WTC11 (cell line): ENCODE measurements around the gene PPP6C.
"Not testable (repeated sequence)": the region's sequence is repeated elsewhere in the genome, so short reads cannot be mapped to it uniquely, and the experiment has no call there.

Source experiments
- MAX ChIP-seq: sonication (generic); formaldehyde crosslinking; IDR thresholded peaks from 2 replicates; pipeline ENCODE4 v1.8.0; 2022; ENCODE audit warnings: mild to moderate bottlenecking, missing genetic modification reagents
- MYBL2 ChIP-seq: sonication (generic); formaldehyde crosslinking; IDR thresholded peaks from 2 replicates; pipeline ENCODE4 v1.8.1; 2023; ENCODE audit warnings: mild to moderate bottlenecking, moderate library complexity, missing genetic modification reagents
- NR2C2 ChIP-seq: sonication (generic); formaldehyde crosslinking; IDR thresholded peaks from 2 replicates; pipeline ENCODE4 v1.8.0; 2022; ENCODE audit warnings: mild to moderate bottlenecking, missing genetic modification reagents
- NR3C1 ChIP-seq: sonication (generic); formaldehyde crosslinking; conservative IDR thresholded peaks from 2 replicates; pipeline ENCODE4 v1.8.1; 2023; ENCODE audit warnings: low read depth, mild to moderate bottlenecking, missing genetic modification reagents
- RORB ChIP-seq: fragments of 250-450 bp; sonication (Bioruptor Pico); IDR thresholded peaks from 2 replicates; pipeline ENCODE4 v1.9.0; 2021; ENCODE audit warnings: mild to moderate bottlenecking
- SMAD3 ChIP-seq: sonication (generic); formaldehyde crosslinking; IDR thresholded peaks from 2 replicates; pipeline ENCODE4 v1.8.0; 2022; ENCODE audit warnings: missing genetic modification reagents, mild to moderate bottlenecking, borderline replicate concordance
- ZNF512 ChIP-seq: sonication (generic); formaldehyde crosslinking; IDR thresholded peaks from 2 replicates; pipeline ENCODE4 v1.8.1; 2022; ENCODE audit warnings: missing genetic modification reagents, borderline replicate concordance
- TF ChIP-seq, protein P1 (sequence below): fragments of 200-600 bp; IDR thresholded peaks from 2 replicates; pipeline ENCODE4 v1.8.0; 2022; ENCODE audit warnings: antibody characterized with exemption

DNA sequence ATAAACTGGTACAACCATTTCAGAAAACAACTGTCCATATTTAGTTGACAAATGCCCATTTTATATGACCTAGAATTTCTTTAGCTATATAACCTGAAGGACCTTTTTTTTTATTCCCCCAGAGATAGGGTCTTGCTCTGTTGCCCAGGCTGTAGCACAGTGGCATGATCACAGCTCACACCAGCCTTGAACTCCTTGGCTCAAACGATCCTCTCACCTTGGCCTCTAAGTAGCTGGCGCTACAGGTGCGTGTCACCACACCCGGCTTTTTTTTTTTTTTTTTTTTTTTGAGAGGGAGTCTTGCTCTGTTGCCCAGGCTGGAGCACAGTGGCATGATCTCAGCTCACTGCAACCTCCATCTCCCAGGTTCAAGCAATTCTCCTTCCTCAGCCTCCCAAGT, 75.1 kb downstream of the PPP6C start:
- not testable (repeated sequence) for TF ChIP-seq SMAD3; RORB (CRISPR knock-in tag); NR3C1 (CRISPR knock-in tag); MYBL2; MAX (CRISPR knock-in tag); NR2C2 (CRISPR knock-in tag); ZNF512 (CRISPR knock-in tag)
- TF ChIP-seq, protein P1, sequence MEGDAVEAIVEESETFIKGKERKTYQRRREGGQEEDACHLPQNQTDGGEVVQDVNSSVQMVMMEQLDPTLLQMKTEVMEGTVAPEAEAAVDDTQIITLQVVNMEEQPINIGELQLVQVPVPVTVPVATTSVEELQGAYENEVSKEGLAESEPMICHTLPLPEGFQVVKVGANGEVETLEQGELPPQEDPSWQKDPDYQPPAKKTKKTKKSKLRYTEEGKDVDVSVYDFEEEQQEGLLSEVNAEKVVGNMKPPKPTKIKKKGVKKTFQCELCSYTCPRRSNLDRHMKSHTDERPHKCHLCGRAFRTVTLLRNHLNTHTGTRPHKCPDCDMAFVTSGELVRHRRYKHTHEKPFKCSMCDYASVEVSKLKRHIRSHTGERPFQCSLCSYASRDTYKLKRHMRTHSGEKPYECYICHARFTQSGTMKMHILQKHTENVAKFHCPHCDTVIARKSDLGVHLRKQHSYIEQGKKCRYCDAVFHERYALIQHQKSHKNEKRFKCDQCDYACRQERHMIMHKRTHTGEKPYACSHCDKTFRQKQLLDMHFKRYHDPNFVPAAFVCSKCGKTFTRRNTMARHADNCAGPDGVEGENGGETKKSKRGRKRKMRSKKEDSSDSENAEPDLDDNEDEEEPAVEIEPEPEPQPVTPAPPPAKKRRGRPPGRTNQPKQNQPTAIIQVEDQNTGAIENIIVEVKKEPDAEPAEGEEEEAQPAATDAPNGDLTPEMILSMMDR, result not testable (repeated sequence)
